GM12892 (cell line): Measurements from ENCODE around the gene DYNC2H1.

Source experiments
- POLR2A ChIP-seq: IDR thresholded peaks from 2 replicates; pipeline ENCODE4 v1.6.1; 2011; ENCODE audit warnings: low read depth, low read length, control low read depth
- POLR2AphosphoS5 ChIP-seq: IDR thresholded peaks from 2 replicates; pipeline ENCODE4 v1.6.1; 2011; ENCODE audit warnings: low read depth, low read length, control low read depth

- TF ChIP-seq POLR2A (no peak), POLR2AphosphoS5 (no peak)
Measured at GRCh38 chr11:103471546-103471945, 362.3 kb downstream of the DYNC2H1 start.
